DMS53 treated with DMSO at 0.1 percent for 48 hours (cell line): ENCODE data around the gene AQP9.
"Not testable (repeated sequence)": the region's sequence is repeated elsewhere in the genome, so short reads cannot be mapped to it uniquely, and the experiment has no call there.

Experiments
- DNase-seq: peaks from one replicate; lab custom pipeline; 2025; ENCODE audit not compliant: unreplicated experiment; lab: John Stamatoyannopoulos, UW

Gene AQP9

DNA sequence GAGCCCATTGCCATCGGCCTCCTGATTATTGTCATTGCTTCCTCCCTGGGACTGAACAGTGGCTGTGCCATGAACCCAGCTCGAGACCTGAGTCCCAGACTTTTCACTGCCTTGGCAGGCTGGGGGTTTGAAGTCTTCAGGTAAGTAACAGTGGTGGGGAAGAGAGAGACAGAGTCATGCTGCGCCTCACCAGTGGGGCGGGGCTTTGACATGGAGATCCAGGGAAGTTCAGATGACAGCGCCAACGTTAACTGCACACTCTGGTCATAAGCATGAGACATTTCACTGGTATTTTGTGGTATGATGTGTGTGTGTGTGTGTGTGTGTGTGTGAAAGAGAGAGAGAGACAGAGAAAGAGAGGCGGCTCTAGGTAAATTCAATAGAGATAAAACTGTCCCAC is 41.0 kb downstream of the AQP9 start:
- no peak for DNase-seq

DNA sequence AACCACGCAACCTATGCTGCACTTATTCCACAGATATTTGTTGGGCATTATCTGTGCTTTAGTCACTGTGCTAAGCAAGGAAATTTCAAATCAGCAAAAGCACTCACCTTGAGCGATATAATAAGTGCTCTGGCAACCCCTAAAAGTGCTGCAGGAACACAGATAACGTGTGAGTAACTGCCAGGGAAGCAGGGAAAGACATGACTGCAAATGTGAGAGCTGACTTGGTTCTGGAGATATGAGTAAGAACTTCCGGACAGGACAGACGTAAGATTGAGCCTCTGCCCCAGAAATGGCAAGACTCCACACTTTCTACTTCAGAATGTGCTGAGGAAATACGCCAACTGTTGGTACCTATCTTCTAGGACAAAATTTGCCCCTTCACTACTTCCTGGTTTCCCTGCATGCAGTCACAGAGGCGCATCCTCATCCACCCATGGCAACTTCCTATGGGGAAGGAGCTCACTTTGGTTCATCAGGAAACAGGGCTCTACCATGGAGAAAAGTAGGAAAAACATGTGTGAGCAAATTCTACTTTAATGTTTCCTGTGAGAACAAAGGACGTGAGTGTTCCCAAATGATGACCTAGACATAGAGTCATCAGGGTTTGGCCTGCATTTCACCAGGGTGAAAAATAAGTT is 41.7 kb downstream of the AQP9 start:
- DNase-seq = no peak

DNA sequence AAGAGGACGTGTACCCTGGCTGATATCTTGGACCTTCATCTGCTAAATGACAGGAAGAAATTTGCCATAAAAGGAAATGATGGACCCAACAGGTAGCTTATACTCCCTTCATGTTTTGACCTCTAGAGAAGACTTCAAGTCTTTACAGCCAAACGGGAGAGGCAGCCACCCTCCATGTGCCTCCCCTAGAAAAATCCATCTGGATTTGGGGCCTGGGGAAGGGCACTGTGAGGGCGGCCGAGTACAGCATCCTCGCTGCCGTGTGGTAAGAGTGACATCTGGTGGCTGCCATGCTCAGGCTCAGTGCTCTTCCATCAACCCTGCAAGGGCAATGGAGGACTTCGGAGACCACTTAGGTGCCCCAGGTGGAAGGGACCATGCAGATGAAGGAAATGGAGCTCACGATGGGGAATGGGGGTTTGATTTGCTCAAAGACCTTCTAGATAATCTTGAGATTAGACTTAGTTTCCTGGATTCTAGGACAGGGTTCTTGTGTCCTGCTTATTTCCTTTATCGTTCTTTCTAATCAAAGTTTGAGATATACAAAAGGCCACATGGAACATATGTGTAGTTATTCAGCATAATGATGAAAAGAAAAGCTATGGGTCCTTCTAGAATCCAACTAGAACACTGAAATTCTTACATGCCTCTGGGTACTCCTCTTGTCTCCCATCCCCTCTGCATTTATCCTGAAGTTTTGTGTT is 44.4 kb downstream of the AQP9 start:
- peak; percentile 23 for DNase-seq

DNA sequence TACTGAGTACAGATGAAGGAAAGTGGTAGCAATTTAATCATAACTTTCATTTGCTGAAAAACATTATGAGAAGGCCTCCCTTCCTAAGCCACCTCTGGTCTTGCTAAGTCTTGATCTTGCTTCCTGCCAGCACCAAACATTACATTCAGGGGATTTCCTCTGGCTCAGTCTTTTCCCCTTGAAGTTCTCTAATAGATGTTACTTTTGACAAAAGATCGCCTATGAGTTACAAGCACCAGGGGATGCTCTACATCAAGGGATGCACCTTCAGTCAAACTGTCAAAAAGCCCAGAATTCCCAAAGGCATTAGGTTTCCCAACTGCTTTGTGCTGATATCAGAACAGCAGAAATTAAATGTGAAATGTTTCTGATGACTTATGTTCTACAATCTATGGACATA is 47.3 kb downstream of the AQP9 start:
- no peak for DNase-seq

DNA sequence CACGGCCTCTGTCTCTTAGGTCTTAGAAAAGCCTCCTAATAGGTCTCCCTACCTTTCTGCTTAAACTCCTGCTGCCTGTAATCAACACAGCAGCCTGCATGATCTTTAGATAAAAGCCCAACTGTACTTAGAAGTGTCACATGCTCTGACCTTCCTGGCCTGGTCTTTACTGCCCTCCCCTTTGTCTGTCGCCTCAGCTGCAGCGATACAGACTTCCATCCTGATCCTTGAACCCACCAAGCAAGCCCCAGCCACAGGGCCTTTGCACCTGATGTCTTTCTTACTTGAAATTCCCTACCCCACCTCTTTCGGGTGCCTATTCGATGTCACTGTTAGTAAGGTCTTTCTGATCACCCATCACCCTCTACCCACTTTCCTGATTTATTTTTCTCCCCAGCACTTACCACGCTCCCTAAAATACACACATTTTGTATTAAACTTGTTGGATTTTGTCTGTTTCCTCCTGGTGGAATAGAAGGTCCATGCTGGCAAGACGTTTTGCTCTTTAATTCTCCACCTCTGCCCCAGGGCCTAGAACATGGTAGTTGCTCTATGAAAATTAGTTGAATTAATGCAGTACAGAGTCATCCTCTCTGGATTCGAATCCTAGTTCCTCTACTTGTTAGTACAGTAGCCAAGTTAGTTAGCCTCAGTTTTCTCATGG is 51.1 kb downstream of the AQP9 start:
- DNase-seq = no peak

DNA sequence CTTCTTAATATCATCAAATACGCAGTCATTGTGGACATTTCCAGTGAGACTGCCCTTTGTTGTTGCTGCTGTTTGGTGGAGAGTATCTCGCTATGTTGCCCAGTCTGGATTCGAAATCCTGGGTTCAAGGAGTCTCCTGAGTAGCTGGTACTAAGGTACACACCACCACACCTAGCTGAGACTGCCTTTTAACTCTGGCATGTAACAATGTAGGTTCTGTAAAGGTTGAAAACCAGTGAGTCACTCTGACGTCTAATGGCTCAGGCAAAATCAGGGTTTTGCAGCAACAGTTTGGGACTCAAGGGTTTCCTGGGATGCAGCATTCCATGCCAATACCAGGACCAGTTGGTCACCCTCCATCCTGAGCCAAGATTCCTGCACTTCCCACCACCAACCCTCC is 52.2 kb downstream of the AQP9 start:
- no peak for DNase-seq

DNA sequence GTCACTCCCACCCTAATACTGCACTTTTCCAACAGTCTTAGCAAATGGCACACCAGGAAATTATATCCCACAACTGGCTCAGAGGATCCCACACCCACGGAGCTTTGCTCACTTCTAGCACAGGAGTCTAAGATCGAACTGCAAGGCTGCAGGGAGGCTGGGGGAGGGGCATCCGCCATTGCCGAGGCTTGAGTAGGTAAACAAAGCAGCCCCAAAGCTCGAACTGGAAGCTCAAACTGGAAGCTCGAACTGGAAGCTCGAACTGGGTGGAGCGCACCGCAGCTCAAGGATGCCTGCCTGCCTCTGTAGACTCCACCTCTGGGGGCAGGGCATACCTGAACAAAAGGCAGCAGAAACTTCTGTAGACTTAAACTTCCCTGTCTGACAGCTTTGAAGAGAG is 55.5 kb downstream of the AQP9 start:
- DNase-seq = not testable (repeated sequence)

DNA sequence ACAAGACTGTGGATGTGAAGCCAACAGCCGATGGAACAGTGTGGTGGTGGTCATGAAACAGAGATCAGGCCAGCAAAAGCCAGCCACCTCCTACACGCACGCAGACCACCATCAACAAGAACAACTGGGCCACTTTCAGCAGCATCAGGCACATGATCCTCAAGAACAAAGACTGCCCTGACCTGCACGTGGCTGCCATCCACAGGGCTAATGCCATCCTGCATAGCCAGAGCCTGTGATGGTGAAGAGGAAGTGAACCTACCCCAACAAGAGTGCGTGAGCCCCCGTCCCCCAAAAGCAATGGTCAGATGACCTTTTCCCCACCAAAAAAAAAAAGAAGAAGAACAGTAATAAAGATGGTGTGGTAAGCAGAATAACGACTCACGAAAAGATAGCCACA is 62.6 kb downstream of the AQP9 start:
- DNase-seq = no peak

DNA sequence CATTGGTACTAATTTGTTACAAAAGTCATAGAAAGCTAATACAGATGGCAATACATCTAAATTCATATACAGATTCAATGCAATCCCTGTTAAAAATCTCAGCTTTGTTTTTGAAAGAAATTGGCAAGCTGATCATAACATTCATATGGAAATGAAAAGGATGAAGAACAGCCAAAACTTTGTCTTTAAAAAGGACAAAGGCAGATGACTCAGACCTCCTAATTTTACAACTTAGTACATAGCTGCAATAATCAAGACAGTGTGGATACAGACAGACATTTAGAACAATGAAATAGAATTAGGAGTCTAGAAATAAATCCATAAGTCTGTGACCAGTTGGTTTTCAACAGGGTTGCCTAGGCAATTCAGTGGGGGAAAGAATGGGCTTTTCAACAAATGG is 63.3 kb downstream of the AQP9 start:
- DNase-seq = no peak

DNA sequence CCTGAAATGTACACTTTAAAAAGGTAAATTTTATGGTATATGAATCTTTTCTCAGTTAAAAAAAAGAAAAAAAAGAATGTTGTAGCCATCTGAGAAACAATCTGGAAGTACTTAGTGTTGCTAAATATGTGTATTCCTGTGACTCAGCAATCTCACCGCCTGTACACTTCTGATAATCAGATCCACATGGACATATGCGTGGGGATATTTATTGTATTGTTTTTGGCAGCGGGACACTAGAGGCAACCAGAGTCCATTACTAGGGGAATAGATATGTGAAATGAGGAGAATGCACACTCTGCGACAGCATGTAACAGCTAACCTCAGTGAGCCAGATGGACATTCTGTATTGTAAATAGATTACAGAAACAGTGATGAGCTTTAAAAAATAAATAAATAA is 65.4 kb downstream of the AQP9 start:
- no peak for DNase-seq

DNA sequence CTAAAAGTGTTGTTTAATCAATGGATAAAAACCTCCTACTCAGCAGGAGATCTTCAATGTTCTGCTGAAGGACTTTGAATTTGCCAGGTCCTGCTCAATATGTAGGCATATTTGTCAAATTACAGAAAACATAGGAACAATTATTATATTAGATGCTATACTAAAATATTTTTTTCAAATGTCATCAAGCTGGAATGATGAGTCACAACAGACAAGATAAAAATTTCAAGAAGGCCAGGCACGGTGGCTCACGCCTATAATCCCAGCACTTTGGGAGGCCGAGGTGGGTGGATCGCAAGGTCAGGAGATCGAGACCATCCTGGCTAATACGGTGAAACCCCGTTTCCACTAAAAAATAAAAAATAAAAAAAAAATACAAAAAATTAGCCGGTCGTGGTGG is 68.0 kb downstream of the AQP9 start:
- DNase-seq = no peak

DNA sequence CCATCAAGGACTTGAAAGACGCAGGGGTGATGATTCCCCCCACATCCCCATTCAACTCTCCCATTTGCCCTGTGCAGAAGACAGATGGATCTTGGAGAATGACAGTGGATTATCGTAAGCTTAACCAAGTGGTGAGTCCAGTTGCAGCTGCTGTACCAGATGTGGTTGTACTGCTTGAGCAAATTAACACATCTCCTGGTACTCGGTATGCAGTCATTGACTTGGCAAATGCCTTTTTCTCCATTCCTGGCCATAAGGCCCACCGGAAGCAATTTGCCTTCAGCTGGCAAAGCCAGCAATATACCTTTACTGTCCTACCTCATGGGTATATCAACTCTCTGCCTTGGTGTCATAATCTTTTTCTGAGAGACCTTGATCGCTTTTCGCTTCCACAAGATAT is 70.0 kb downstream of the AQP9 start:
- DNase-seq = not testable (repeated sequence)

DNA sequence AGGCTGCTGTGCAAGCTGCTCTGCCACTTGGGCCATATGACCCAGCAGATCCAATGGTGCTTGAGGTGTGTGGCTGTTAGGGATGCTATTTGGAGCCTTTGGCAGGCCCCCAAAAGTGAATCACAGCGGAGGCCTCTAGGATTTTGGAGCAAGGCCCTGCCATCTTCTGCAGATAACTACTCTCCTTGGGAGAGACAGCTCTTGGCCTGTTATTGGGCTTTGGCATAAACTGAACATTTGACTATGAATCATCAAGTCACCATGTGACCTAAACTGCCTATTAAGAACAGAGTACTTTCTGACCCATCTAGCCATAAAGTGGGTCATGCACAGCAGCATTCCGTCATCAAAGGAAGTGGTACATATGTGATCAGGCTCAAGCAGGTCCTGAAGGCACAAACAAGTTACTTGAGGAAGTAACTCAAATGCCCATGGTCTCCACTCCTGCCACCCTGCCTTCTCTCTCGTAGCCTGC is 70.9 kb downstream of the AQP9 start:
- not testable (repeated sequence) for DNase-seq

DNA sequence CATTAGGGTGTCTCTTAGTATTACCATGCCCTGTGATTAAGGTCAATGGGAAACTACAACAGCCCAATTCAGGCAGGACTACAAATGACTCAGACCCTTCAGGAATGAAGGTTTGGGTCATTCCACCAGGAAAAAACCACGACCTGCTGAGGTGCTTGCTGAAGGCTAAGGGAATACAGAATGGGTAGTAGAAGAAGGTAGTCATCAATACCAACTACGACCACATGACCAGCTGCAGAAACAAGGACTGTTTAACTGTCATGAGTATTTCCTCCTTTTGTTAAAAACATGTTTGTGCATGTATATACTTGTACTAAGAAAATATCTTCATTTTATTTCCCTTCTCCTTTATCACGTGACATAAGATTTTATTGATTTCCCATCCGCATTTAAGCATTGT is 71.8 kb downstream of the AQP9 start:
- not testable (repeated sequence) for DNase-seq

DNA sequence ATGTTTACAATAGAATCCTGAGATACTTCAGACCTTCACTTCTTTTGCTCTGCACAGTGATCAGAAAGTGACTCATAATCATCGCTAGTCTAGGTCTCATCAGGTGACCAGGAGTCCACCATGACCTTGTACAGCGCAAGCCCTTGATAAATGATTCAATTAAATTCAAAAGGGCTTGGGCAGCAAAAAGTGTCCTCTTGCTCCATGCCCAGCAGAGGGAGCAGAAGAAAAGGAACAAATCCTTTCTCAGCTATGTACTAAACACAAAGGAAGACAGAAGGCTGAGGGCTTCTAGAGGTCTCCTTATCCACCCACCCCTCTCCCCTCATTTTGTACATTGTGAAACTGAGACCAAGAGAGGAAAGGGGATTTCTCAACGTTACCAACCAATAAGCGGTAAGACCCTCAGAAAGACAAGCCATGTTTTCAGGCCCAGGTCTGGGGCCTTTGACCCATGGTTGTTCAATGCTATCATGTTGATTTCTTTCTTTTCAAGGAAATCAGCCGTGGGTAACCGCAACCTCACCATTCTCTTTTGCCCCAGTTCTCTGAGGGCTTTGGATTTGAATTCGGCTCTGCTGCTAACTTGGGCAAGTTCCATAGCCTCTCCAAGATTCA is 74.8 kb downstream of the AQP9 start:
- peak; percentile 4 for DNase-seq

DNA sequence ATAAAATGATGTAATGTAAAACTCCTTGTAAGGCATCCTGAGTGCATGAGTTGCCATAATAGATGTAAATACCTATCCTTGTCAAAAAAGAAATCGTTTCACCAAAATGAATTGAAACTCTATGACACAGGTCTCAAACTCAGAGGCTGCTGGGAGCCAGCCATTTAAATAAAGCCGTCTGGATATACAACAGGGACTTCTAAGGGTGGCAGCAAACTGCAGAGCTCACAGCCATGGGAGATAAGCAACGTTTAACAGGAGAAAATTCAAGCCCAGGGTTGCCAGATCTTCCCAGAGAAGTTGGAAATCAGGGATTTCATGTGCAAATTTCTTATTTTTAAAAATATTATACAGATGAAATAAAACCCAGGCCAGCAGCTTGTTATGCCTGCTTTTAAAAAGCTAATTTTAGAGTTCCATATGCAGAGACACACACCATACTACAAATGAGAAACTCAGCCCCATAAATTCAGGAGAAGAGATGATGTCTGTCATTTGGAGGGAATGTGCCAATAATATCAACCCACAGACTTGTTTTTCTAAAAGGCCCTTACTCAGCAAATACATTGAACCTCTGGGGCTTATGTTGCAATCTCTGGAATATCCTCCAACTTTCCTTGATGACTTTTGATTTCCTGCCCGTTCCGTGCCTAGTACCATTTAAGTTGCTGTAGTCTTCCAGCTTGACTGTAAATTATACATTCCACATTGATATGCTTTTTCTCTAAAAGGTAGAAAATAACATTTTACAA is 75.6 kb downstream of the AQP9 start:
- no peak for DNase-seq

DNA sequence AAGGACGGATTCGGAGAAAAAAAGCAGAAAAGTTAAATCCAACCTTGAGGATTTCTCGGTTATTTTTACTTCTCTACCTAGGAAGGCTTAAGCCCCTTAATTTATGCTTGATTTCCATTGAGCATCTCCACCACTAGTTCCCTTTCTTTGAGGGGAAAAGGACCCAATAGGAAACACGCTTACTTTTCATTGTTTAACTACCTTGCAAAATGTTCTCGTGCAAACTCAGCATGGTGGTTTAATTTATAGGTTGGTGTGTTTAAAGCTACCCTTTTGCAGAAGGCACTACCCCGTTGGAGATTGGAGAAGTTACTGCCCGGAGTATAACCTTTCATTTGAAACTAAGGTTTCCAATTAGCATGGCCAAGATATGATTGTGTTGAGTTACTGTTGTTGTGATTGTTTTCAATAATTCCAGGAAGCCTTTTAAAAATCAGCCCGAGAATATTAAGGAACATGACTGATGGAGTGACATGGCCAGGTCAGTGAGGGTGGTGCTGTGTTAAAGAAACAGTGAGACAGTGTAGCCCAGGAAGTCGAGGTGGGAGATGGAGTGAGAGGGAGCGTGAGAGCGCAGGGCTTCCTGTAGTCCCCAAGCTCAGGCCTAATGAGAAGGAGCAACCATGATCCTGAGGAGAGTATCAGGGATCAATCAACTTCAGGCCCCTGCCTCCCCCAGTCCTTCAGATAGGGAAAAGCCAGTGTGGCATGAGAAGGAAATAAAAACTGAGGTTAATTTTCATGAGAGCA is 76.6 kb downstream of the AQP9 start:
- no peak for DNase-seq

DNA sequence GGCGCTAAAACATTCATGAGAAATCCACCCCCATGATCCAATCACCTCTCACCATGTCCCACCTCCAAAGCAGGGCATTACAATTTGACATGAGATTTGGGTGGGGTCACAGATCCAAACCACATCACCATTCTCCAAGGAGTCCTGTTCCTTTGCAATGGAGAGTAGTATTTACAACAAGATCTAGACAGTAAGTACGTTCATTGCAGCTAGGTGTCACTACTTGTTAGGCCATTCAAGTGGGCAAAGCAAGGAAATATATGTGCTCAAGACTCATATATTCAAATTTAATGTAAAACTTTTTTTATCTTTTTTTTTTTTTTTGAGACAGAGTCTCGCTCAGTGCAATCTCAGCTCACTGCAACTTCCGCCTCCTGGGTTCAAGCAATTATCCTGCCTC is 79.3 kb downstream of the AQP9 start:
- no peak for DNase-seq

DNA sequence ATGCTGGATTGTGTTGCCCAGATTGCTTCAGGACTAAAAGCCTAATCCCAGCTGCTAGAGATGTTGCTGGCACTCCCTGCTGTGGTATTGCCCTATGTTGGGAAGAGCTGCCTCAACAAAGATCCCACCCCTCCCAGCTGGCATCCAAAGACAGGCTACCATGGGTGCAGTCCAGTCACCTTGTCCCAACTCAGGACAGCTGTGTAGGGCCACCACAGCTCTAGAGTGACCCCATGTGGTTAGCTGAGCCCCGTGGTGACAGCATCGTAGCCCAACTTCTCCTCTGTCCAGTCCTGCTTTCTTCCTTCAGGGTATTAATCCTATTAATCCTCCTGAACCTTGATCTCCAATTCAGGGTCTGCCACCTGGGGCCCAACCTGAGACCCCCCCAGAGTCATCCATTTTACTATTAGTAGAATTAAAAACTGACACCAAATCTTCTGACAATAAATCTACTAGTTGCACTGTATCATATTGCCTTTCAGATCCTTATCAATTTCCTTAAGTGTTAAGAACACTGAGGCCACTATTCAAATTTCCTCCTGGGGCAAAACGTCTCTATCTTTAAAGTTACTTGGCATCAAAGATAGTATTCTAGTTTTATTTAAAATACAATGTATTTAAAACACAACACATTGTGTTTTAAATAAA is 83.5 kb downstream of the AQP9 start:
- no peak for DNase-seq

DNA sequence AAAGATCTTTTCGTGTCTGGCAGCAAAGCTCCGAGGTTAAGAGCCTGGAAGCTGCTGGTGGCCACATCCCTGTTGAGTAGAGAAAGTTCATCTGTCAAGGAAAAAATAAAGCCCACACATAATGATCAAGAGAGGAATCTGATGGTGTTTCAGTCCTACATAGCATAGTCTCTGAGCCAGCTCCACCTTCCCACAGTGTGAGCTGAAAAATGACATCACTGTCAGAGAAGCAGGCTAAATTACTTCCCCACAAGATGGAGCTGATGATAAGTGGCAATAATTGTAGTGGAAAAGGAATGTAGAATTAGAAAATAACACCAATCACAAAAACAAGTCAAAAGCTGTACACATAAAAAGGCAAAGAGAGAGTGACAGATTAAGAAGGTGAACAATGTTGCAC is 84.5 kb downstream of the AQP9 start:
- DNase-seq = no peak
